Muscle layer of duodenum (tissue), 2 donors: Measurements from ENCODE around the gene COA1.
"Not testable (repeated sequence)": the region's sequence is repeated elsewhere in the genome, so short reads cannot be mapped to it uniquely, and the experiment has no call there.

Source experiments
- H3K27ac ChIP-seq: one replicate; pipeline ENCODE4 v1.7.0; 2013; ENCODE audit warnings: mild to moderate bottlenecking, low read length
- H3K27me3 ChIP-seq: one replicate; pipeline ENCODE4 v1.7.0; 2013; ENCODE audit warnings: low read depth, mild to moderate bottlenecking, control low read depth, low read length
- H3K36me3 ChIP-seq, 2 donors: one replicate each; pipeline ENCODE4 v1.7.0; 2013; ENCODE audit warnings: low read length in 2 of 2, control low read depth in 1 of 2, mild to moderate bottlenecking in 1 of 2; ENCODE audit not compliant: insufficient read depth in 2 of 2, control insufficient read depth in 1 of 2
- H3K4me1 ChIP-seq, 2 donors: one replicate each; pipeline ENCODE4 v1.7.0; 2013; ENCODE audit warnings: low read length in 2 of 2, mild to moderate bottlenecking in 2 of 2, control low read depth in 1 of 2, moderate library complexity in 1 of 2; ENCODE audit not compliant: insufficient read depth in 2 of 2, control insufficient read depth in 1 of 2
- H3K4me3 ChIP-seq, 2 donors: one replicate each; pipeline ENCODE4 v1.7.0; 2013; ENCODE audit warnings: low read length in 2 of 2, low read depth in 1 of 2, mild to moderate bottlenecking in 1 of 2
- H3K9me3 ChIP-seq, 2 donors: one replicate each; pipeline ENCODE4 v1.7.0; 2013; ENCODE audit warnings: low read length in 2 of 2, control low read depth in 1 of 2, mild to moderate bottlenecking in 1 of 2; ENCODE audit not compliant: control insufficient read depth in 1 of 2
- donor health status: healthy.

Gene COA1

GRCh38 chr7:43735802-43736603 is 6.7 kb upstream of the COA1 start:
- no peak overlapping the region for H3K4me3 ChIP-seq
- no peaks in the 10 kb centered on the region for H3K4me1 ChIP-seq
- no peak overlapping the region for H3K27ac ChIP-seq
- H3K36me3 ChIP-seq, result no peaks in the 10 kb centered on the region
- H3K27me3 ChIP-seq, result no peaks in the 10 kb centered on the region
- no peaks in the 10 kb centered on the region for H3K9me3 ChIP-seq

- Histone ChIP-seq H3K9me3 (no peaks in the 10 kb centered on the region), H3K27me3 (no peaks in the 10 kb centered on the region), H3K36me3 (no peaks in the 10 kb centered on the region), H3K4me1 (no peaks in the 10 kb centered on the region), H3K4me3 (no peak overlapping the region), H3K27ac (no peak overlapping the region)
Measured at GRCh38 chr7:43735403-43735801, 6.1 kb upstream of the COA1 start.

GRCh38 chr7:43734575-43735332 is 5.4 kb upstream of the COA1 start:
- H3K9me3 ChIP-seq, H3K36me3 ChIP-seq, H3K4me3 ChIP-seq, H3K27ac ChIP-seq, H3K4me1 ChIP-seq, H3K27me3 ChIP-seq: not testable (repeated sequence)

GRCh38 chr7:43731494-43731893 is 2.2 kb upstream of the COA1 start:
- H3K27ac ChIP-seq, H3K36me3 ChIP-seq, H3K9me3 ChIP-seq, H3K27me3 ChIP-seq, H3K4me1 ChIP-seq, H3K4me3 ChIP-seq: not testable (repeated sequence)

- H3K4me3 ChIP-seq, result peak overlapping the region; percentile 94 to 96
- H3K27me3 ChIP-seq, result no peaks in the 10 kb centered on the region
- H3K36me3 ChIP-seq, result no peaks in the 10 kb centered on the region
- H3K4me1 ChIP-seq, result peaks cover 0 to 9% of the 10 kb centered on the region in 2 donors
- no peaks in the 10 kb centered on the region for H3K9me3 ChIP-seq
- peak overlapping the region; percentile 86 for H3K27ac ChIP-seq
Measured at GRCh38 chr7:43729924-43730248, 563 bp upstream of the COA1 start.

GRCh38 chr7:43727494-43727893 is 1.8 kb downstream of the COA1 start:
- no peak overlapping the region for H3K27ac ChIP-seq

GRCh38 chr7:43727003-43727402 is 2.3 kb downstream of the COA1 start:
- no peak overlapping the region for H3K27ac ChIP-seq
- no peak overlapping the region for H3K4me3 ChIP-seq
- H3K9me3 ChIP-seq, result no peaks in the 10 kb centered on the region
- no peaks in the 10 kb centered on the region for H3K36me3 ChIP-seq
- no peaks in the 10 kb centered on the region for H3K27me3 ChIP-seq
- peaks cover 0 to 9% of the 10 kb centered on the region in 2 donors for H3K4me1 ChIP-seq

More at GRCh38 chr7:43727494-43727893, 1.8 kb downstream of the COA1 start:
- Histone ChIP-seq H3K4me1 (peaks cover 0 to 9% of the 10 kb centered on the region in 2 donors), H3K27me3 (no peaks in the 10 kb centered on the region), H3K36me3 (no peaks in the 10 kb centered on the region), H3K9me3 (no peaks in the 10 kb centered on the region), H3K4me3 (no peak overlapping the region)

GRCh38 chr7:43726466-43726865 is 2.9 kb downstream of the COA1 start:
- Histone ChIP-seq H3K9me3 (no peaks in the 10 kb centered on the region), H3K4me1 (peaks cover 0 to 9% of the 10 kb centered on the region in 2 donors), H3K27me3 (no peaks in the 10 kb centered on the region), H3K36me3 (no peaks in the 10 kb centered on the region), H3K4me3 (no peak overlapping the region), H3K27ac (no peak overlapping the region)

- Histone ChIP-seq H3K27ac (no peak overlapping the region), H3K27me3 (no peaks in the 10 kb centered on the region), H3K4me3 (no peak overlapping the region), H3K36me3 (no peaks in the 10 kb centered on the region), H3K9me3 (no peaks in the 10 kb centered on the region), H3K4me1 (peaks cover 0 to 9% of the 10 kb centered on the region in 2 donors)
Measured at GRCh38 chr7:43725251-43725650, 4.1 kb downstream of the COA1 start.

- Histone ChIP-seq H3K4me3 (no peak overlapping the region), H3K9me3 (no peaks in the 10 kb centered on the region), H3K27ac (no peak overlapping the region), H3K4me1 (no peaks in the 10 kb centered on the region), H3K27me3 (no peaks in the 10 kb centered on the region), H3K36me3 (no peaks in the 10 kb centered on the region)
Measured at GRCh38 chr7:43723007-43723341, 6.3 kb downstream of the COA1 start.

GRCh38 chr7:43721193-43721806 is 8.0 kb downstream of the COA1 start:
- H3K36me3 ChIP-seq, result no peaks in the 10 kb centered on the region
- no peaks in the 10 kb centered on the region for H3K9me3 ChIP-seq
- H3K27me3 ChIP-seq, result no peaks in the 10 kb centered on the region
- no peak overlapping the region for H3K27ac ChIP-seq
- H3K4me3 ChIP-seq, result no peak overlapping the region
- no peaks in the 10 kb centered on the region for H3K4me1 ChIP-seq
